HG03558 (cell line): ENCODE results near the gene CGB8.
"Not testable (repeated sequence)": the region's sequence is repeated elsewhere in the genome, so short reads cannot be mapped to it uniquely, and the experiment has no call there.

Source experiments
- ATAC-seq: cut with Tn5 transposase; IDR thresholded peaks from one replicate; pipeline ENCODE4 v1.9.1; 2021; ENCODE audit warnings: moderate number of reproducible peaks; ENCODE audit not compliant: unreplicated experiment; ENCODE audit errors: extremely low read depth

Gene CGB8

GRCh38 chr19:49049011-49049410 lies at the start of gene CGB8:
Gene CGB8, minus strand, starts transcription at chr19:49049111. Its CDS starts 372 bp downstream, at chr19:49048739.
- not testable (repeated sequence) for ATAC-seq

DNA sequence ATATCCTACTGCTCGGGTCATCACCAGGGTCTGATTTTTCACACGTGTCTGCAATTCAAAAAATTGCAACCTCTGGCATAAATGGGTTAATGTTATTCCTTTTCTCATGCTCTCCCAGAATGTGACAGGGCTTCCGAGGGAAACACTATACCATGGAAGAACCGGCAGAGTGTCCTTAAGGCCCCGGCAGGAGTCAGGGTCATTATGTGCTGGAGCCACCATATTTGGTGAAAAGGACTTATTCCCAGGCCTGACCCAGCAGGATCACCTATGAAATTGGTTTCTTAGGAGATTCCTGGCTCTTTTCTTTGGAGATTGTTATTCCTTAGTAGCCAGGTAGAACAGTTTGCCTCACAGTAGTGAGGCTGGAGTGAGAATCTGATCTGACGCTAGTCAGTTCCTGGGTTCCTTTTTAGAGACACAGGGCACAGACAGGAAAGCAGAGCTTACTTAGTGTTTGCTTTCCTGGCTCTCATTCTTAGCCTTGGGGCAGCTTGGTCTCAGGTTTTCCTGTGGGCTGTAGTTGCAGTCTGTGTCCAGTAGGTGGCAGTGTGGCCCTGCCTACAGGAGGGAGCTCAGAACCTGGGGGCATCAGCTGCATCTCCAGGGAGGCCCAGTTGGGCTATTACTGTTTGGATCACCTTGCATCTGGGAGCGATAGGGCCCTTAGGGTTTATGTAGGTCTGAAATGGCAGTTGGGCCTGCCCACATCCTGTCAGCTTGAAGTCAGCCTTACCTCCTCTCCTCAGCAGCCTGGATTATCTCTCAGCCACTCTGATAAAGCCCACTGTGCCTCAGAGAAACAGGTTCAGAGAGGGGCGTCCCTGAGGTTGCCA lies 48.8 kb upstream of the CGB8 start:
- ATAC-seq: no peak

DNA sequence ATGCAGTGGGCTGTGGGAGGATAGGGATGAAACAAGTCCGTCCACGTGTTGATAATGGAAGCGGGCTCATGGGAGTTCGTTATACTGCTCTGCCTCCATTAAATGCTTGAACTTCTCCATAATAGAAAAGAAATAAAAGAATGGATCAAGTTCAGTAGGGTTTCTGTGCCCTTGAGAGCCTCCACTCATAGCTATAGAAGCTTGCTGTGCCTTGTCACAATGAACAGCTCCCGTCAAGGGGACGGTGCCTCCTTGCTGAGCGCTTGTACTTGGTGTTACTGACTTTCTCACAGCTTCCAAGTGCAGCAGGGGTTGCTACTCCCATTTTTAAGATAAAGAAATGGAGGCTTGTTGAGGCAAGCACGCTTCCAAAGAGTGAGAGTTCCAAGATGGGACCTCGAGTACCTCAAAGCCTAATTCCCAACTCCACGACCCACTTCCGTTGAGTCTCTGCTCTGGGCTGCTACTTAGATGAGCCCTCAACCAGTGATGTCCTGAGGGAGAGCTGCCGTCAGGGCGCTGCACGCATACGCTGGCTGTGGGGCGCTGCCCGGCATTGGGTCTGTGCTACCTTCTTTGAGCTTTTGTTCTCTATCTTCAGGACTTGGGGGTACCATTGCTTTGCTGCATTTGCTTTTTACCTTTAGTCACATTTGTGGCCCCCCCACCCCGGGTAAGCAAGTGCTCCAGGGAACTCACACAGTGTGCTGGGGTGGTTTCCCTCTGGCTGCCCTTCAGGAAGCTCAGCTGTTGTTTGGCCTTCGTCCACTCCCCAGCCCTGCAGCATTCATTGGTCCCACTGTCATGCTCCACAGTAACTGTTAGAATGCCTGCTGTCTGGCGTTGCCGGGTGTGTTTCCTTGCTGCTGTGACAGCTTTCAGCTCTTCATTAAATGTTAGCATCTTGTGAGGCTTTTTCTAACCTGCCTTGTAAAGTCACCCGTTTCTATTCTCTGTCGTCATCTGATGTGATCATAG lies 45.9 kb upstream of the CGB8 start:
- ATAC-seq: no peak

DNA sequence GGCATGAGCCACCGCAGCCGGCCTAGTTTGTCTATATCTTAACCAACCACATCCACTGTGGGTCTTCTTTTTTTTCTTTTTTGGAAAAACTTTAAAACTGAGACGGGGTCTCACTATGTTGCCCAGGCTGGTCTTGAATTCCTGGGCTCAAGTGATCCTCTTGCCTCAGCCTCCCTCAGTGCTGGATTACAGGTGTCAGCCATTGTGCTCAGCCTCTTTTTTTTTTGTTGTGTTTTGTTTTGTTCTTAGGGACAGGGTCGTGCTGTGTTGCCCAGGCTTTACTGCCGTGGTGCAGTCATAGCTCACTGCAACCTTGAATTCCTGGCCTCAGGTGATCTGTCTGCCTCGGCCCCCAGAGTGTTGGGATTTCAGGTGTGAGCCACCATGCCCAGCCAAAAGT lies 43.8 kb upstream of the CGB8 start:
- ATAC-seq: no peak

DNA sequence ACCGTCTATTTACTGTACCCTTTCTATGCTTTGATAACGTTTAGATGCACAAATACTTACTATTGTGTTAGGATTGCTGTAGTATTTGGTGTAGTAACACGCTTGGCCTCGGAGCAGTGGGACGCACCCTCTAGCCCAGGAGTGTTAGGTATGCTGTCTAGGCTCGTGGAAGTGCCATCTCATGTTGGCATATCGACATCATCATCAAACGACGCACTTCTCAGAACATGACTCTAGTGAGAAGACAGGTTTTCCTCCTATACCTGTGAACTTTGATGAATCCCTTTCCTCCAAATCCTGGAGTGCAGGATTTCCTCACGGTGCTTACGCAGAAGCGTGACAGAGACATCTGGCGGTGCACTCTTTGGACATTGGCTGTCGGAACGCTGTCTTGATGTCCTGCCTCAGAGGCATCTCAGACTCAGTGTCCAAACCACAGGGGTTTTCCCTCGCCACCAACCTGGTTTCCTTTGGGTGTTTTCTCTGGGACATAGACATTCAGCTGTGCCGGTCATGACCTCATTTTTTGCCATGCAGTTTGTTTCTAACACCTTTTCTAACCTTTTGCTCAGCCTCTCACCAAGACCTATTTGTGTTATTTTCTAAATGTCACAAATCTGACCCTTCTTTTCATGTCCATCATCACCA lies 42.6 kb upstream of the CGB8 start:
- no peak for ATAC-seq

DNA sequence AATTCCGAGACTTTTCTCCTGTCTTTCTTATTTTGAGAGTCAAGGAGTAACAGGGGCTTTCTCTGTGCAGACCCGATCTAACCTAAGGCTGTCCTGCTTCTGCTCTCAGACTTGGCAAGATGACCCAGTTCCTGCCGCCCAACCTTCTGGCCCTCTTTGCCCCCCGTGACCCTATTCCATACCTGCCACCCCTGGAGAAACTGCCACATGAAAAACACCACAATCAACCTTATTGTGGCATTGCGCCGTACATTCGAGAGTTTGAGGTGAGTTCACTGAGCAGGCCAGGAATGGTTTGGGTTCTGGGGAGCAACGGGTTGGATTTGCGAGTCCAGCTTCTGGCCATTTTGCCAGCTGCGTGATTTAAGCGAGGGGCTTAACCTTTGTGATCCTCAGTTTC lies 37.4 kb upstream of the CGB8 start:
- no peak for ATAC-seq

DNA sequence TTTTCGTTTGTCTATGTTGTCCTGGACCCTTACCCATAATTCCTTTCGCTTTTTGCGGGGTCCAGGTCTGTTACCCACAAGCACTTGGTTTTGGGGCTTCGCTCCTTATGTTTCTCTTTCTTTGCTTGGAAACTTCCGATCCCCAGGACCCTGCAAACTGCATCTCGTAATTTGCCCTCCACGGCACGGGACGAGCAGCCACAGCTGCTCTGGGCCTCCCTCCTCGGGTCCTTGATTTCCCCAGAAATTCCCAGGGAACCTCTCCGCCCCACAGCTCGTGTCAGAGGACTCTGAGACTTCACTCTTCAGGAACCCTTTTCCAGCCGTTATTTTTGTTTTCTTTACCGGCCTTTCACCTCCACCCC lies 36.9 kb upstream of the CGB8 start:
- no peak for ATAC-seq

GRCh38 chr19:49085020-49085867 lies 36.3 kb upstream of the CGB8 start, which contains the start of gene SNRNP70:
Gene SNRNP70, plus strand, starts transcription at chr19:49085451. Its CDS starts 964 bp downstream, at chr19:49086415.
- ATAC-seq: peak; percentile 78

- ATAC-seq: no peak
These were observed 35.5 kb upstream of the CGB8 start for GRCh38 chr19:49084206-49085019.

- ATAC-seq: no peak
These were observed 32.4 kb upstream of the CGB8 start for GRCh38 chr19:49081273-49081672.

DNA sequence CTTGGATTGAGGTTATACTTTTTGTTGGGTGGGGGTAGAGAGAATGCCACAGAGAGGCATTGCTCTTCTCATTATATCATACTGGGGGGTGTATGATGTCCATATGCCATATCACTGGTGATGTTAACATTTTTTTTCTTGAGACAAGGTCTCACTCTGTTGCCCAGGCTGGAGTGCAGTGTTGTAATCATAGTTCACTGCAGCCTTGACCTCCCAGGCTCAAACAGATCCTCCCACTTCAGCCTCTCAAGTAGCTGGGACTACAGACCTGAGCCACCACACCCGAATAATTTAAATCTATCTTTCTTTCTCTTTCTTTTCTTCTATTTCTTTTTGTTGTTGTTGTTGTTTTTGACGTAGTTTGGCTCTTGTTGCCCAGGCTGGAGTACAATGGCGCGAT lies 31.5 kb upstream of the CGB8 start:
- ATAC-seq: no peak

DNA sequence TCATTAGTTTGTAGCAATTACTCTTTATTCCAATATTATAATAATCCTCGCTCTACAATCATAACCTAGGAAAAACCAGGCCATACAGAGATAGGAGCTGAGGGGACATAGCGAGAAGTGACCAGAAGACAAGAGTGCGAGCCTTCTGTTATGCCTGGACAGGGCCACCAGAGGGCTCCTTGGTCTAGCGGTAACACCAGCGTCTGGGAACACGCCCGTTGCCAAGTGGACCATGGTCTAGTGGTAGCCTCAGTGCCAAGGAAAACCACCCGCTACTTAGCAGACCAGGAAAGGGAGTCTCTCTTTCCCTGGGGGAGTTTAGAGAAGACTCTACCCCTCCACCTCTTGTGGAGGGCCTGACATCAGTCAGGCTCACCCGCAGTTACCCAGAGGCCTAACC lies 26.0 kb upstream of the CGB8 start:
- ATAC-seq: not testable (repeated sequence)

- no peak for ATAC-seq
These were observed 24.8 kb upstream of the CGB8 start for GRCh38 chr19:49073514-49074378.

- no peak for ATAC-seq
These were observed 23.1 kb upstream of the CGB8 start for GRCh38 chr19:49071860-49072547.

DNA sequence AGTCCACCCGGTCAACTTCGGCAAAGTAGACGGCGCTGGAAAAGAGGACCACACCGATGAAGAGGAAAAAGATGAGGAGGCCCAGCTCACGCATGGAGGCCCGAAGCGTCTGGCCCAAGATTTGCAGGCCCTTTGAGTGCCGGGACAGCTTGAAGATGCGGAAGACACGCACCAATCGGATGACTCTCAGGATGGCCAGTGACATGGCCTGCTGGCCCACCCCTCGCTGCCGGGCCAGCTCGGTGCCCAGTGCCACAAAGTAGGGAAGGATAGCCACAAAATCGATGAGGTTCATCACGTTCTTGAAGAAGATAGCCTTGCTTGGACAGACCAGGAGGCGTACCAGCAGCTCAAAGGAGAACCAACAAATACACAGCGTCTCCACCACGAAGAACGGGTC lies 21.5 kb upstream of the CGB8 start:
- ATAC-seq: no peak

GRCh38 chr19:49069026-49069425 lies 20.1 kb upstream of the CGB8 start:
- no peak for ATAC-seq

DNA sequence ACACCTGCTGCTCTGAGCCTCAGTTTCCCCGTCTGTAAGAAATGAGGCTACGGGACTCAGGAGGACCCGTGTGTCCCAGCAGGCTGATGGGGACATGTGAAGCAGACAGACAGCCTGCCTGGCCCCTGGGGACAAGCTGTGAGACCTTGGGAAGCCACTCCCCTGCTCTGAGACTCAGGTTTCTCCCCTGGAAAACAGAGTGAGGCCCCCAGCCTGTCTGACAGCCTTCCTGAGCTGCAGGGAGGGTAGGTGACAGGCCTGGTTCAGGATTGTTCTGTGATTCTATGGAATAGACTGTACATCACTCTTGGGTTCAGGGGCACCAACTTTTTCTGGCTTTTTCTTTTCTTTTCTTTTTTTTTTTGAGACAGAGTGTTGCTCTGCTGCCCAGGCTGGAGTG lies 18.6 kb upstream of the CGB8 start:
- no peak for ATAC-seq
